Esophagus muscularis mucosa (tissue), 4 donors: ENCODE data around the gene C9orf85. TPM values are rescaled to one million over a fixed set of nuclear protein-coding genes. Genes with fewer than 3 reads are reported as not detected.
A peak's percentile ranks its signal among the peaks of the same experiment; 100 is the strongest.

Experiments
- DNase-seq: peaks from one replicate; pipeline ENCODE4 v3.0.0-alpha.2; 2017; ENCODE audit errors: extremely low spot score
- H3K27ac ChIP-seq, 4 donors: fragments of 200-600 bp; sonication (generic); replicated peaks in 1 of 4; 1 replicate in 3 of 4; 2 replicates in 1 of 4; pipeline ENCODE4 v1.5.1; 2016 to 2019; ENCODE audit warnings: mild to moderate bottlenecking in 1 of 4
- H3K27me3 ChIP-seq, 4 donors: fragments of 200-600 bp; sonication (generic); one replicate each; pipeline versions ENCODE4 v1.5.1 to v1.6.0; 2016 to 2019
- H3K36me3 ChIP-seq, 4 donors: fragments of 200-600 bp; sonication (generic); one replicate each; pipeline ENCODE4 v1.5.1; 2016 to 2019
- H3K4me1 ChIP-seq, 4 donors: fragments of 200-600 bp; sonication (generic); one replicate each; pipeline ENCODE4 v1.5.1; 2016 to 2019
- H3K4me3 ChIP-seq, 4 donors: fragments of 200-600 bp; sonication (generic); 1 replicate in 2 of 4; 2 replicates in 2 of 4; pipeline ENCODE4 v1.5.1; 2016 to 2019; ENCODE audit warnings: mild to moderate bottlenecking in 4 of 4, moderate library complexity in 1 of 4
- H3K9me3 ChIP-seq, 4 donors: fragments of 200-600 bp; sonication (generic); 1 replicate in 3 of 4; 2 replicates in 1 of 4; pipeline ENCODE4 v1.5.1; 2016 to 2019
- CTCF ChIP-seq, 3 experiments: fragments of 200-600 bp in 2 of 3; fragments of 450-650 bp in 1 of 3; sonication (generic) in 2 of 3; IDR thresholded peaks; one replicate each; pipeline ENCODE4 v1.5.1; 2017 to 2019; ENCODE audit warnings: antibody characterized with exemption in 3 of 3, mild to moderate bottlenecking in 2 of 3, moderate library complexity in 1 of 3
- EP300 ChIP-seq: sonication (generic); formaldehyde crosslinking; IDR thresholded peaks from one replicate; pipeline ENCODE4 v1.6.1; 2017; ENCODE audit warnings: antibody characterized with exemption
- POLR2A ChIP-seq: fragments of 450-650 bp; IDR thresholded peaks from one replicate; pipeline ENCODE4 v1.6.1; 2017; ENCODE audit warnings: antibody characterized with exemption, moderate library complexity, mild to moderate bottlenecking, low read depth
- POLR2AphosphoS5 ChIP-seq, 2 donors: sonication (generic); formaldehyde crosslinking; IDR thresholded peaks; one replicate each; pipeline ENCODE4 v1.6.1; 2017; ENCODE audit warnings: antibody characterized with exemption in 2 of 2
- WGBS: methylation state at CpG from one replicate; pipeline ENCODE4 v1.1.5; 2018; 5-methylcytosine and 5-hydroxymethylcytosine counted together
- intact Hi-C: fragments of 100-400 bp; cut with DNase I; formaldehyde crosslinking; loops from one replicate; pipeline ENCODE4 v1.15.1; 2023
- total RNA-seq, 4 donors: library from RNA; depleted of rRNA; stranded (reverse); fragments of >200 nt; gene quantifications; one replicate each; pipeline versions ENCODE4 v1.1.0 to v1.2.1, GENCODE V29; 2016

Gene C9orf85
- 10 to 100 TPM in 1 of 4 donors, 1 to 10 TPM in 3; 5.8 to 12.3 (median 8.5) TPM for total RNA-seq

DNA sequence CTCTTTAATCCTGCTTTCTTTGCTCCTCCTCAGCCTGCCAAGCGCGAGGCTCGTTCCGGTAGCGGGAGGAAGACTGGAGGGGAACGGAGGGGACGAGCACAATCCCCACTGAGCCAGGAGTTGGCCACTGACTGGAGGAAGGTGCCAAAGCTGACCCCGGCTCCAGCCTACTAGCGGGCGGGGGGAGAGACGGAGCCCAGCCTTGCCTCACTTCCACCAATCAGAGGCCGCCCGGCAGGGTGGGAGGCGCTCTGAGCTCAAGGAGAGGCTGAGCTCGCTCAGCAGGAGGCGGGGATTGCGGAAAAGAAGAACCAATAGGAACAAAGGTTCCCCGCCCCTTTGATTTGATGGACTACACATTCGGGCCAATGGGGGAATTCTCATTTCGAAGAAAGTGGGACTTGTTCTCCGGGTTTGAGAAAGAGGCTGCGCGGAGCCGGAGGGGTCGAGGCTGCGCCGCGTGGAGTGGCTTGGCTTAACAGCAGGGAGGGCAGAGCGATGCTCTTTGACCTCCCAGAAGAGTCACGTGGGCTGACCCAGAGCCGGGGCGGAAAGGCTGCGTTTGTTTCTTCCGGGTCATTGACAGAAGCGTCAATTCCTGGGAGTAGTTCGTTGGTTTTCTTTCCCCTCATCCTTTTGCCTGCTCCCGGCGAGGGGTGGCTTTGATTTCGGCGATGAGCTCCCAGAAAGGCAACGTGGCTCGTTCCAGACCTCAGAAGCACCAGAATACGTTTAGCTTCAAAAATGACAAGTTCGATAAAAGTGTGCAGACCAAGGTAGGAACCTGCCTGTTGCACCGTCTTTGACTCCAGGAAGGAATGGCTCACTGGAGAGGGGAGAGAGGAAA lies at the start of gene C9orf85, which contains the start of gene ABHD17B:
TSS of gene C9orf85 (plus strand) at position 579 of the 847 bp plus-strand sequence. CDS start at position 675, 96 bp downstream.
TSS of gene ABHD17B (minus strand) at position 133 of the 847 bp plus-strand sequence. CDS start 36,113 bp downstream, outside the sequence.
- Histone ChIP-seq H3K27me3 (no peaks in the 10 kb centered on the region), H3K27ac (peak within 1 kb of the TSS; percentile 89 to 97 (median 92)), H3K4me3 (peak within 1 kb of the TSS; percentile 70 to 94 (median 84)), H3K4me1 (peaks cover 33 to 45% (median 39%) of the 10 kb centered on the region in 4 donors), H3K36me3 (no peaks in the 10 kb centered on the region), H3K9me3 (no peaks in the 10 kb centered on the region)
- peak; percentile 100 for DNase-seq
- TF ChIP-seq CTCF (IDR thresholded peaks at IDR 0.05) (no peak), POLR2A (peak; percentile 89), POLR2AphosphoS5 (IDR thresholded peaks at IDR 0.05) (peak; percentile 95 to 99), EP300 (no peak)
- under 1% methylated on average over 41 of the region's 45 CpGs for WGBS
- intact Hi-C loops, result no loop called here

- TF ChIP-seq POLR2A, result no peak
- no peak for TF ChIP-seq EP300
- no peak for TF ChIP-seq POLR2AphosphoS5 (IDR thresholded peaks at IDR 0.05)
- no peak for TF ChIP-seq CTCF (IDR thresholded peaks at IDR 0.05)
- Histone ChIP-seq H3K27me3 (no peaks in the 10 kb centered on the region), H3K27ac (no peak overlapping the region), H3K4me3 (no peak overlapping the region), H3K36me3 (peaks cover 0 to 25% (median 8%) of the 10 kb centered on the region in 4 donors), H3K9me3 (peaks cover 0 to 19% (median 13%) of the 10 kb centered on the region in 4 donors), H3K4me1 (peaks cover 0 to 6% (median 0%) of the 10 kb centered on the region in 4 donors)
- DNase-seq, result no peak
- intact Hi-C loops, result no loop called here
- 50% methylated on average over 1 of the region's 1 CpG for WGBS
These were observed 47.8 kb upstream of the C9orf85 start for GRCh38 chr9:71863631-71864030.

DNA sequence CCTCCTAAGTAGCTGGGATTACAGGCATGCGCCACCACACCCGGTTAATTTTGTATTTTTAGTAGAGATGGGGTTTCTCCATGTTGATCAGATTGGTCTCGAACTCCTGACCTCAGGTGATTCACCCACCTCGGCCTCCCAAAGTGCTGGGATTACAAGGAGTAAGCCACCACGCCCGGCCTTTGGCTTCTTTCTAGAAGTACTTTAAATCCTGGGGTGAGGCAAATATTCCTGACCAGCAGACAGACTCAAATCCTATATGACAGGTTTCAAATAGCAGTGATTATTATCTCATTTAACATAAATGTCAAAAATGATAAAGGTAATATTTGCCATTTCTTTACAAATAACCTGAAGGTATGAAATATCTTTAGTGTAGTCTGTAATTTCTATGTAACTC lies 36.1 kb upstream of the C9orf85 start:
- intact Hi-C loops, result no loop called here
- Histone ChIP-seq H3K36me3 (peaks cover 0 to 16% (median 7%) of the 10 kb centered on the region in 4 donors), H3K27ac (no peak overlapping the region), H3K4me3 (no peak overlapping the region), H3K9me3 (peaks cover 0 to 25% (median 20%) of the 10 kb centered on the region in 4 donors), H3K27me3 (no peaks in the 10 kb centered on the region), H3K4me1 (no peaks in the 10 kb centered on the region)
- no peak for TF ChIP-seq POLR2A
- TF ChIP-seq EP300, result no peak
- DNase-seq, result no peak
- 91% methylated on average over 6 of the region's 6 CpGs for WGBS

GRCh38 chr9:71876106-71876505 lies 35.3 kb upstream of the C9orf85 start:
- WGBS, result 95% methylated on average over 2 of the region's 2 CpGs
- Histone ChIP-seq H3K27me3 (no peaks in the 10 kb centered on the region), H3K36me3 (peaks cover 0 to 16% (median 6%) of the 10 kb centered on the region in 4 donors), H3K9me3 (peaks cover 0 to 25% (median 20%) of the 10 kb centered on the region in 4 donors), H3K4me1 (no peaks in the 10 kb centered on the region), H3K27ac (no peak overlapping the region), H3K4me3 (no peak overlapping the region)
- intact Hi-C loops, result no loop called here
- no peak for TF ChIP-seq CTCF (IDR thresholded peaks at IDR 0.05)
- no peak for TF ChIP-seq EP300
- TF ChIP-seq POLR2AphosphoS5 (IDR thresholded peaks at IDR 0.05), result no peak
- TF ChIP-seq POLR2A, result no peak
- DNase-seq, result no peak

DNA sequence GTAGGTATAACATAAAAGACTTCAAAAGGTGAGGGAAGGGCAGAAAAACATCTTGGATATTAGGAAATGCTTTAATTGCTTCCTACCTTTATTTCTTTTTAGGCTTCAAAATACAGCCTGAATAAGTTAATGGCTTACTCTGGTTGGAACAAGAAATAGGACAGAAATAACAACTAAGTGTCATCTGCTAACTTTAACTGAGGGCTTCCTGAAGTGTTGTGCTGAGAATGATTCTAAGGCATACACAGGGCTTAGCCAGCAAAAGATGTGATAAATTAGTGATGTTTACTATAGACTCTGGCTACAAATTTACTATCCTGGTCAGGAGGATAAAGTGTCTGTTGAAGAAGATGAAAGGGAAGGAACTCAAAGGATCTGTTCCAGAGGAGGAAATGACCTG lies 34.6 kb upstream of the C9orf85 start:
- no peaks in the 10 kb centered on the region for H3K27me3 ChIP-seq
- intact Hi-C loops, result no loop called here
- no peak overlapping the region for H3K27ac ChIP-seq
- peaks cover 0 to 11% (median 3%) of the 10 kb centered on the region in 4 donors for H3K36me3 ChIP-seq
- TF ChIP-seq EP300 (no peak), POLR2AphosphoS5 (IDR thresholded peaks at IDR 0.05) (no peak)
- peaks cover 0 to 25% (median 20%) of the 10 kb centered on the region in 4 donors for H3K9me3 ChIP-seq
- H3K4me1 ChIP-seq, result no peaks in the 10 kb centered on the region
- no peak overlapping the region for H3K4me3 ChIP-seq
- DNase-seq, result no peak
